GM12873 (cell line): ENCODE measurements around the gene SIRT5.

ENCODE experiments used
- TF ChIP-seq, protein P1 (sequence below): IDR thresholded peaks from 2 replicates; pipeline ENCODE4 v1.5.1; 2012; ENCODE audit warnings: low read depth, mild to moderate bottlenecking, moderate library complexity, low read length, control low read depth; ENCODE audit not compliant: insufficient read depth; ENCODE audit errors: missing control alignments

Gene SIRT5

GRCh38 chr6:13574149-13574570, 241 bp upstream of the SIRT5 start:
- TF ChIP-seq, protein P1, sequence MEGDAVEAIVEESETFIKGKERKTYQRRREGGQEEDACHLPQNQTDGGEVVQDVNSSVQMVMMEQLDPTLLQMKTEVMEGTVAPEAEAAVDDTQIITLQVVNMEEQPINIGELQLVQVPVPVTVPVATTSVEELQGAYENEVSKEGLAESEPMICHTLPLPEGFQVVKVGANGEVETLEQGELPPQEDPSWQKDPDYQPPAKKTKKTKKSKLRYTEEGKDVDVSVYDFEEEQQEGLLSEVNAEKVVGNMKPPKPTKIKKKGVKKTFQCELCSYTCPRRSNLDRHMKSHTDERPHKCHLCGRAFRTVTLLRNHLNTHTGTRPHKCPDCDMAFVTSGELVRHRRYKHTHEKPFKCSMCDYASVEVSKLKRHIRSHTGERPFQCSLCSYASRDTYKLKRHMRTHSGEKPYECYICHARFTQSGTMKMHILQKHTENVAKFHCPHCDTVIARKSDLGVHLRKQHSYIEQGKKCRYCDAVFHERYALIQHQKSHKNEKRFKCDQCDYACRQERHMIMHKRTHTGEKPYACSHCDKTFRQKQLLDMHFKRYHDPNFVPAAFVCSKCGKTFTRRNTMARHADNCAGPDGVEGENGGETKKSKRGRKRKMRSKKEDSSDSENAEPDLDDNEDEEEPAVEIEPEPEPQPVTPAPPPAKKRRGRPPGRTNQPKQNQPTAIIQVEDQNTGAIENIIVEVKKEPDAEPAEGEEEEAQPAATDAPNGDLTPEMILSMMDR, result peak; percentile 55

GRCh38 chr6:13575377-13575775, 975 bp downstream of the SIRT5 start:
- TF ChIP-seq, protein P1, result peak; percentile 79

DNA sequence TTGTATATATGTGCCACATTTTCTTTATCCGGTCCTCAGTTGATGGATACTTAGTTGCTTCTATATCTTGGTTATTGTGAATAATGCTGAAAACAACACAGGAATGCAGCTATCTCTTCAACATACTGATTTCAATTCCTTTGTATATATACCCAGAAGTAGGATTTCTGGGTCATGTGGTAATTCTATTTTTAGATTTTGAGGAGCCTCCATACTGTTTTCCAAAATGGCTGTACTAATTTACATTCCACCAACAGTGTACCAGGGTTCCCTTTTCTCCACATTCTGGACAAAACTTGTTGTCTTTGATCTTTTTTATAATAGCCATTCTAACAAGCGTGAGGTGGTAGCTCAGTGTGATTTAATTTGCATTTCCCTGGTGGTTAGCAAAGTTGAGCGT, 1.6 kb downstream of the SIRT5 start:
- TF ChIP-seq, protein P1, result no peak

- TF ChIP-seq, protein P1, result no peak
Observed at GRCh38 chr6:13577926-13578325, 3.5 kb downstream of the SIRT5 start.

DNA sequence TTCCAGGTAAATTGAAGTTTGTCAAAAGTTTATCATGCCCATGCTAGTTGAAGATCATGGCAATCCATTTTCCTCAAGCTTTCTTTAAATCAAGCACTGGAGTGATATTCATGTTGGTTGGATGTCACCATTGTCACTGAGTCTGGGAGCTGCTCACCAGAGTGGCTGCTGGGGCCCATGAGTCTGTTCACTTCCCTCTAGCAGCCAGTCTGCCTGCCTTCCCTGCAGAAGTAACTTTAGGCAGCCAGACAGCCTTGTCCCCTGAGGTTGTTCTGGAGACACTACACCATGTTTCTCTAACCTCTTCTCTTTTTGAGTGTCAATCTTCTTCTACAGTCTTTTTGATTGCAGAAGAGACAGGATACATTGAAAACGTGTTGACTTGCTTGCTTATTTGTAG, 5.5 kb downstream of the SIRT5 start:
- TF ChIP-seq, protein P1, result no peak

GRCh38 chr6:13581700-13582229, 7.4 kb downstream of the SIRT5 start:
- TF ChIP-seq, protein P1, result no peak

GRCh38 chr6:13586603-13587542, 12.5 kb downstream of the SIRT5 start:
- TF ChIP-seq, protein P1, result no peak
